ENCODE data around the gene C22orf23.

The C22orf23 gene

GRCh38 chr22:37953437-37954179 is at the start of gene C22orf23, which contains the start of gene POLR2F:
C22orf23 (minus strand) TSS chr22:37953601; CDS start chr22:37953149, 452 bp downstream.
POLR2F (plus strand) TSS chr22:37953699; CDS start chr22:37953788, 89 bp downstream.
- TF ChIP-seq CTCF (IDR thresholded peaks at IDR 0.05; ENCODE audit: insufficient read depth, low read length, missing control alignments), result no peak
- ChIA-PET POLR2A (interaction anchor here (1.0 to 1.4 kb wide), 5 partner anchors 9 to 66 kb away, joined by 3 to 4 read pairs (median 3); no protein-coding TSS in a partner anchor), CTCF (interaction anchor here (1.1 to 8.0 kb wide), 6 partner anchors 12 to 136 kb away, joined by 4 to 94 read pairs (median 8); no protein-coding TSS in a partner anchor)
- H3K4me3 ChIP-seq (ENCODE audit: low read depth, low read length), result peak within 1 kb of the TSS; percentile 100
- DNase-seq (ENCODE audit: low read depth, low spot score), result peak; percentile 36

DNA sequence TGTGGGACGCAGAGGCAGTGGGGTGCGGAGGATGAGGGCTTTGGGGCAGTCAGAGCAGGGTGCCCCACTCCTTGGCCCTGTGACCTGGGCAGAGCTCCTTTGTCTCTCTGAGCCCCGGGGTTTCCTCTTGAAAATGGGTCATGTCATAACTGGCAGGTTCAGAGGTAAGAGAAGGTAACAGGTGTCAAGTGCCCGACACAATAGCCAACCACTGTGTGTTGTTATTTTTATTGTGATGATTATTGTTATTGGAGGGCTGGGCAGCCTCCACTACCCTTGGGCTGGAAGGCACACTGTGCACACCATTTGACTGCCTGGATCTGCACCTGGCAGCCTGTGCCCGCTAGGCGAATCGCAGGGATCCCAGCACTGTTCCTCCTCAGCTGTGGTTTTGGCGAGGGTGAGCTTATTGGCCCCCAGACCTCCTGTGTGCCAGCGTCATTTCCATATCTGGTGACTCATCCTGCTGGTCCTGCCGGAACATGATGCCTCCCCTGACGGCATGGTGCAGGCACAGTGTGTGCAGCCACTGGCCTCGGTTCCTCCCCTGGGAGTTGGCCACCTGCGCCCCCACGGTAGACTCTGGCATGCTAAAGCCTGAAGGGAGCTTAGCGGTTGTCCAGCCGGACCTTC is 46.4 kb upstream of the C22orf23 start:
- no peak for DNase-seq (ENCODE audit: low read depth, low spot score)
- ChIA-PET CTCF (interaction anchor here (1.2 kb wide), 1 partner anchor 12 kb away, joined by 3 read pairs; no protein-coding TSS in a partner anchor), POLR2A (no interaction called here)
- no peak overlapping the region for H3K4me3 ChIP-seq (ENCODE audit: low read depth, low read length)
- no peak for TF ChIP-seq CTCF (IDR thresholded peaks at IDR 0.05; ENCODE audit: insufficient read depth, low read length, missing control alignments)

DNA sequence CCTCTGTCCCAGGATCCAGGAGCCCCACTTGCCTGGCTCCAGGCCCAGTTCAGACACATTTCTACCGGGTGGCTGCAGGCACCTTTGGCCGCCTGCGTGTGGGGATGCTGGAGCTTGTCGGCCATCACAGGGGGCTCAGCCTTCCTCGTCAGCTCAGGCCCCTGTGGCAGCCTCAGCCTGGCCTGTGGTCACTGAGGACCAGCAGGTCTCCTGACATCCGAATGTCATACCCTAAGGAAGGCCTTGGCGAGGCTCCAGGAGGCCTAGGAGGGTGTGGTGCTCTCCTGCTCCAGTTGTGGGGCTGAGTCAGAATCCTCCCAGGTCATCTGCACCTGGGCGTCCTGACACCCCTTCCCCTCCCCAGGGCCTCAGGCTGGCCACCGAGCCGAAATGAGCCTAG is 45.8 kb upstream of the C22orf23 start:
- ChIA-PET POLR2A (no interaction called here), CTCF (no interaction called here)

GRCh38 chr22:37998543-37998942 is 45.1 kb upstream of the C22orf23 start:
- no peak for TF ChIP-seq CTCF (IDR thresholded peaks at IDR 0.05; ENCODE audit: insufficient read depth, low read length, missing control alignments)
- ChIA-PET POLR2A (no interaction called here), CTCF (no interaction called here)
- no peak overlapping the region for H3K4me3 ChIP-seq (ENCODE audit: low read depth, low read length)
- no peak for DNase-seq (ENCODE audit: low read depth, low spot score)

More for the DNA sequence above, 45.8 kb upstream of the C22orf23 start:
- no peak for DNase-seq (ENCODE audit: low read depth, low spot score)
- no peak for TF ChIP-seq CTCF (IDR thresholded peaks at IDR 0.05; ENCODE audit: insufficient read depth, low read length, missing control alignments)
- H3K4me3 ChIP-seq (ENCODE audit: low read depth, low read length), result no peak overlapping the region

- ChIA-PET POLR2A (no interaction called here), CTCF (no interaction called here)
- no peak for TF ChIP-seq CTCF (IDR thresholded peaks at IDR 0.05; ENCODE audit: insufficient read depth, low read length, missing control alignments)
Observed at GRCh38 chr22:37996515-37997246, 43.3 kb upstream of the C22orf23 start.

DNA sequence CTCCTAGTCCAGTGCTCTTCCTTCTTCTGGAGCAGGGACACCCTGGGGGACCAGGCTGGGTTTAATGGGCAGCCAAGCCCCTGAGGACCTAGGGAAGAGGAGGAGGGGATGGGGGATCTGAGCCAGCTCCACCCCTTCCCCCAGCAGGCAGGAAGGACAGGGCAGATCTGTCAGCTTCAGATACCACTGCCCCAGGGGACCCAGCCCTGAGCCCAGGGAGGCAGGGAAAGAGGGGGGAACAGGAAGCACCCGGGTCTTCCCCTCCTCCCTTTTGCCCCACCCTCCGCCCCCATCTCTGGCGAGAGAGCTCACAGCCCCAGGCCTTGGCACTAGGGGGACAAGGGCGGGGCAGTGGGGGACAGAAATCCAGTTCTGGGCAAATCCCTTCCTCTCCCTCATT is 42.7 kb upstream of the C22orf23 start:
- CTCF ChIA-PET, result no interaction called here
- H3K4me3 ChIP-seq (ENCODE audit: low read depth, low read length), result no peak overlapping the region
- no peak for TF ChIP-seq CTCF (IDR thresholded peaks at IDR 0.05; ENCODE audit: insufficient read depth, low read length, missing control alignments)
- POLR2A ChIA-PET, result no interaction called here
- DNase-seq (ENCODE audit: low read depth, low spot score), result no peak

More at GRCh38 chr22:37996515-37997246, 43.3 kb upstream of the C22orf23 start:
- H3K4me3 ChIP-seq (ENCODE audit: low read depth, low read length), result no peak overlapping the region
- no peak for DNase-seq (ENCODE audit: low read depth, low spot score)
